HEK293 (cell line): ENCODE measurements around the gene KCNH5.

Experiments
- CTCF ChIP-seq: fragments of 450-650 bp; formaldehyde crosslinking; IDR thresholded peaks from 2 replicates; pipeline ENCODE4 v1.5.1; 2016; ENCODE audit warnings: missing biosample characterization, missing genetic modification characterization
- HOXA7 ChIP-seq: sonication (generic); formaldehyde crosslinking; IDR thresholded peaks from 2 replicates; pipeline ENCODE4 v1.8.1; 2022; ENCODE audit warnings: missing genetic modification reagents, borderline replicate concordance
- ZNF146 ChIP-seq: fragments of 450-650 bp; formaldehyde crosslinking; IDR thresholded peaks from 2 replicates; pipeline ENCODE4 v1.5.1; 2016; ENCODE audit warnings: missing biosample characterization, missing genetic modification characterization
- ZNF169 ChIP-seq: fragments of 450-650 bp; formaldehyde crosslinking; IDR thresholded peaks from 2 replicates; pipeline ENCODE4 v1.5.1; 2016; ENCODE audit warnings: missing biosample characterization, missing genetic modification characterization
- ZNF239 ChIP-seq: fragments of 450-650 bp; formaldehyde crosslinking; IDR thresholded peaks from 2 replicates; pipeline ENCODE4 v1.5.1; 2016; ENCODE audit warnings: missing biosample characterization, missing genetic modification characterization
- ZNF398 ChIP-seq: fragments of 450-650 bp; formaldehyde crosslinking; IDR thresholded peaks from 2 replicates; pipeline ENCODE4 v1.5.1; 2017; ENCODE audit warnings: missing biosample characterization, missing genetic modification characterization

- no peak for TF ChIP-seq ZNF169 (tag by site-specific recombination)
- no peak for TF ChIP-seq ZNF239 (tag by site-specific recombination)
- no peak for TF ChIP-seq ZNF146
- TF ChIP-seq CTCF (tag by site-specific recombination): no peak
- no peak for TF ChIP-seq HOXA7 (CRISPR knock-in tag)
- TF ChIP-seq ZNF398: no peak
These were observed 150.5 kb downstream of the KCNH5 start for GRCh38 chr14:62894736-62895135.
